Erythroblast (primary cell): ENCODE results near the gene TBC1D30.

Source experiments
- GATA1 ChIP-seq: IDR thresholded peaks from 2 replicates; pipeline ENCODE4 v1.6.1; 2011; ENCODE audit warnings: low read depth, mild to moderate bottlenecking, control low read depth, low read length, moderate library complexity
- POLR2A ChIP-seq: IDR thresholded peaks from 2 replicates; pipeline ENCODE4 v1.6.1; 2011; ENCODE audit warnings: mild to moderate bottlenecking, low read length

- TF ChIP-seq POLR2A: no peak
- TF ChIP-seq GATA1: no peak
These were observed 4.5 kb upstream of the TBC1D30 start for GRCh38 chr12:64819816-64820402.
